ENCODE data around the gene MAS1L.
A peak's percentile ranks its signal among the peaks of the same experiment; 100 is the strongest.
"Not testable (repeated sequence)": the region's sequence is repeated elsewhere in the genome, so short reads cannot be mapped to it uniquely, and the experiment has no call there.

MAS1L gene

DNA sequence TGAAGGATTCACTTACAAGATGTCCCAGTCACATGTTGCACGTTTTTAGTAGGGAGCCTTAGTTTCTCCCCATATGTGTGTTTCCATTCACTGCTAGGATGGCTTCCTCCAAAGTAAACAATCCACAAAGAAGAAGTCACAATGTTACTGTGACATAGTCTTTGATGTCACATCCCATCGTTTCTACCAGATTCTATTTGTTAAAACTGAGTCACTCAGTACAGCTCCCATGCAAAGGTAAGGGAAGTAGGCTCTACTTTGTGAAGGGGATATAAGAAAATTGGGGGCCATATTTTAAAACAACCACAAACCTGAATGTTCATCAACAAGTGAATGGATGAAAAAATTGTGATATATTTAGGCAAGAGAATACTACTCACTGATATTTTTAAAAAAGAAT, 30.8 kb downstream of the MAS1L start, which contains the start of the genes OR11A1 and OR2H1 (continued):
- TF ChIP-seq, protein P1, sequence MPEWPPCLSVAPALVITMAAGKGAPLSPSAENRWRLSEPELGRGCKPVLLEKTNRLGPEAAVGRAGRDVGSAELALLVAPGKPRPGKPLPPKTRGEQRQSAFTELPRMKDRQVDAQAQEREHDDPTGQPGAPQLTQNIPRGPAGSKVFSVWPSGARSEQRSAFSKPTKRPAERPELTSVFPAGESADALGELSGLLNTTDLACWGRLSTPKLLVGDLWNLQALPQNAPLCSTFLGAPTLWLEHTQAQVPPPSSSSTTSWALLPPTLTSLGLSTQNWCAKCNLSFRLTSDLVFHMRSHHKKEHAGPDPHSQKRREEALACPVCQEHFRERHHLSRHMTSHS (tag by site-specific recombination; IDR thresholded peaks at IDR 0.05), result no peak
- TF ChIP-seq ZNF350 (tag by site-specific recombination; IDR thresholded peaks at IDR 0.05), result no peak

GRCh38 chr6:29451471-29452193, 36.1 kb downstream of the MAS1L start:
- H3K36me3 ChIP-seq (ENCODE audit: control insufficient read depth in 2 of 2, insufficient read depth in 1 of 2, low read length in 2 of 2), result no peaks in the 10 kb centered on the region
- TF ChIP-seq ZNF146 (tag by site-specific recombination; IDR thresholded peaks at IDR 0.05) (peak; percentile 91), SP7 (tag by site-specific recombination; IDR thresholded peaks at IDR 0.05) (no peak)

GRCh38 chr6:29447670-29448069, 40.1 kb downstream of the MAS1L start:
- ChIA-PET CTCF (no interaction called here), POLR2A (no interaction called here)
- no peak overlapping the region for H3K27ac ChIP-seq (ENCODE audit: extremely low read depth, low read depth, low read length)
- H3K4me3 ChIP-seq (ENCODE audit: low read depth, low read length), result no peak overlapping the region
- TF ChIP-seq ZNF292 (tag by site-specific recombination; IDR thresholded peaks at IDR 0.05; ENCODE audit: borderline replicate concordance, low read depth), result no peak
- no peaks in the 10 kb centered on the region for H3K36me3 ChIP-seq (ENCODE audit: control insufficient read depth in 2 of 2, insufficient read depth in 1 of 2, low read length in 2 of 2)
- no peaks in the 10 kb centered on the region for H3K4me1 ChIP-seq (ENCODE audit: control insufficient read depth, insufficient read depth, low read length)
- H3K9me3 ChIP-seq (ENCODE audit: control insufficient read depth, insufficient read depth, low read depth, low read length), result no peaks in the 10 kb centered on the region

More at GRCh38 chr6:29451471-29452193, 36.1 kb downstream of the MAS1L start:
- Histone ChIP-seq H3K4me3 (ENCODE audit: low read depth, low read length) (no peak overlapping the region), H3K27ac (ENCODE audit: extremely low read depth, low read depth, low read length) (no peak overlapping the region), H3K9me3 (ENCODE audit: control insufficient read depth, insufficient read depth, low read depth, low read length) (no peaks in the 10 kb centered on the region), H3K4me1 (ENCODE audit: control insufficient read depth, insufficient read depth, low read length) (no peaks in the 10 kb centered on the region)
- ChIA-PET POLR2A (no interaction called here), CTCF (interaction anchor here (0.7 to 1.9 kb wide), 2 partner anchors 90 to 138 kb away, joined by 3 to 5 read pairs; no protein-coding TSS in a partner anchor)

- H3K9me3 ChIP-seq (ENCODE audit: control insufficient read depth, insufficient read depth, low read depth, low read length); H3K27ac ChIP-seq (ENCODE audit: extremely low read depth, low read depth, low read length); H3K36me3 ChIP-seq (ENCODE audit: control insufficient read depth in 2 of 2, insufficient read depth in 1 of 2, low read length in 2 of 2); POLR2A ChIA-PET; H3K4me1 ChIP-seq (ENCODE audit: control insufficient read depth, insufficient read depth, low read length); H3K4me3 ChIP-seq (ENCODE audit: low read depth, low read length): not testable (repeated sequence)
- CTCF ChIA-PET, result interaction anchor here (0.6 to 1.3 kb wide), 2 partner anchors 51 to 67 kb away, joined by 3 to 4 read pairs; no protein-coding TSS in a partner anchor
These were observed 43.7 kb downstream of the MAS1L start for GRCh38 chr6:29444031-29444430.

DNA sequence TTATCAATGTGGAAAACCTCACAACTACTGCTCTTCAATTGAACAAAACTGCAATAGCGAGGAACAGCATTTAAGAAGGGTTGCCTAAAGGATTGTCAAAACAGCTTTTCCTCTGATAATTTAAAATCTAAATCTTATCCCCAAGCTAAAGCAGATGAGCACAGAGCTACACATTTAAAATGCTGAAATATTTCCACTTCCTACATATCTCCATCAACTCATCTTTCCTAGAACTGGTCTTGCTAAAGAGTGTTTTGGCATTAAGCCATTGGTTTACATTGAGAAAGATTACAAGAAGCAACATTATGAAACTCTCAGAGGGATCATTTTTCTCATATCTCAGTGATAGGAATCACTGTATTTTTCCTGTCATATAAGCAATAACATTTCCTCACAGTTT, 45.0 kb downstream of the MAS1L start:
- no peak overlapping the region for H3K27ac ChIP-seq (ENCODE audit: extremely low read depth, low read depth, low read length)
- H3K4me3 ChIP-seq (ENCODE audit: low read depth, low read length), result no peak overlapping the region
- no peaks in the 10 kb centered on the region; the same call in 1 of the 2 replicates for H3K4me1 ChIP-seq (ENCODE audit: control insufficient read depth, insufficient read depth, low read length)
- TF ChIP-seq ZNF148 (tag by site-specific recombination; IDR thresholded peaks at IDR 0.05; ENCODE audit: borderline replicate concordance) (no peak), PBX3 (CRISPR knock-in tag; IDR thresholded peaks at IDR 0.05) (no peak), ZNF416 (tag by site-specific recombination; IDR thresholded peaks at IDR 0.05) (no peak), ZNF239 (tag by site-specific recombination; IDR thresholded peaks at IDR 0.05) (no peak), ZBTB7A (tag by site-specific recombination; IDR thresholded peaks at IDR 0.05; ENCODE audit: low read depth) (no peak), ZNF16 (tag by site-specific recombination; IDR thresholded peaks at IDR 0.05; ENCODE audit: low read depth) (no peak), ZNF404 (tag by site-specific recombination; IDR thresholded peaks at IDR 0.05) (no peak), ZNF560 (tag by site-specific recombination; IDR thresholded peaks at IDR 0.05; ENCODE audit: borderline replicate concordance) (no peak), ZSCAN30 (tag by site-specific recombination; IDR thresholded peaks at IDR 0.05) (no peak), ZSCAN23 (tag by site-specific recombination; IDR thresholded peaks at IDR 0.05) (no peak)
- TF ChIP-seq, protein P2, sequence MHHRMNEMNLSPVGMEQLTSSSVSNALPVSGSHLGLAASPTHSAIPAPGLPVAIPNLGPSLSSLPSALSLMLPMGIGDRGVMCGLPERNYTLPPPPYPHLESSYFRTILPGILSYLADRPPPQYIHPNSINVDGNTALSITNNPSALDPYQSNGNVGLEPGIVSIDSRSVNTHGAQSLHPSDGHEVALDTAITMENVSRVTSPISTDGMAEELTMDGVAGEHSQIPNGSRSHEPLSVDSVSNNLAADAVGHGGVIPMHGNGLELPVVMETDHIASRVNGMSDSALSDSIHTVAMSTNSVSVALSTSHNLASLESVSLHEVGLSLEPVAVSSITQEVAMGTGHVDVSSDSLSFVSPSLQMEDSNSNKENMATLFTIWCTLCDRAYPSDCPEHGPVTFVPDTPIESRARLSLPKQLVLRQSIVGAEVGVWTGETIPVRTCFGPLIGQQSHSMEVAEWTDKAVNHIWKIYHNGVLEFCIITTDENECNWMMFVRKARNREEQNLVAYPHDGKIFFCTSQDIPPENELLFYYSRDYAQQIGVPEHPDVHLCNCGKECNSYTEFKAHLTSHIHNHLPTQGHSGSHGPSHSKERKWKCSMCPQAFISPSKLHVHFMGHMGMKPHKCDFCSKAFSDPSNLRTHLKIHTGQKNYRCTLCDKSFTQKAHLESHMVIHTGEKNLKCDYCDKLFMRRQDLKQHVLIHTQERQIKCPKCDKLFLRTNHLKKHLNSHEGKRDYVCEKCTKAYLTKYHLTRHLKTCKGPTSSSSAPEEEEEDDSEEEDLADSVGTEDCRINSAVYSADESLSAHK (tag by site-specific recombination; IDR thresholded peaks at IDR 0.05), result no peak
- TF ChIP-seq, protein P3, sequence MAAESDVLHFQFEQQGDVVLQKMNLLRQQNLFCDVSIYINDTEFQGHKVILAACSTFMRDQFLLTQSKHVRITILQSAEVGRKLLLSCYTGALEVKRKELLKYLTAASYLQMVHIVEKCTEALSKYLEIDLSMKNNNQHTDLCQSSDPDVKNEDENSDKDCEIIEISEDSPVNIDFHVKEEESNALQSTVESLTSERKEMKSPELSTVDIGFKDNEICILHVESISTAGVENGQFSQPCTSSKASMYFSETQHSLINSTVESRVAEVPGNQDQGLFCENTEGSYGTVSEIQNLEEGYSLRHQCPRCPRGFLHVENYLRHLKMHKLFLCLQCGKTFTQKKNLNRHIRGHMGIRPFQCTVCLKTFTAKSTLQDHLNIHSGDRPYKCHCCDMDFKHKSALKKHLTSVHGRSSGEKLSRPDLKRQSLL (tag by site-specific recombination; IDR thresholded peaks at IDR 0.05), result no peak
- POLR2A ChIA-PET, result no interaction called here
- no peaks in the 10 kb centered on the region for H3K36me3 ChIP-seq (ENCODE audit: control insufficient read depth in 2 of 2, insufficient read depth in 1 of 2, low read length in 2 of 2)
- CTCF ChIA-PET, result no interaction called here
- H3K9me3 ChIP-seq (ENCODE audit: control insufficient read depth, insufficient read depth, low read depth, low read length), result no peaks in the 10 kb centered on the region
